K562 (cell line): Measurements from ENCODE around the gene NRGN.

Experiments
- CC2D1A ChIP-seq: fragments of 450-650 bp; IDR thresholded peaks from 2 replicates; pipeline ENCODE4 v1.6.1; 2017; ENCODE audit warnings: mild to moderate bottlenecking
- CHCHD3 ChIP-seq: fragments of 250-450 bp; sonication (Bioruptor Pico); IDR thresholded peaks from 2 replicates; pipeline ENCODE4 v2.1.2; 2022; ENCODE audit warnings: mild to moderate bottlenecking
- CTCF ChIP-seq, 3 experiments: IDR thresholded peaks in 2 of 3; conservative IDR thresholded peaks in 1 of 3; 2 replicates each; pipeline ENCODE4 v1.5.1; 2011 to 2012; ENCODE audit warnings: low read length in 3 of 3, mild to moderate bottlenecking in 3 of 3, control low read depth in 2 of 3, improper control_type of control experiment in 1 of 3, inconsistent platforms in 1 of 3, low read depth in 1 of 3, mixed read lengths in 1 of 3, moderate library complexity in 1 of 3; ENCODE audit not compliant: insufficient read depth in 2 of 3
- EZH2 ChIP-seq: IDR thresholded peaks from 2 replicates; pipeline ENCODE4 v1.6.1; 2012; ENCODE audit warnings: low read depth, mild to moderate bottlenecking, inconsistent platforms, low read length, borderline replicate concordance
- GTF2A2 ChIP-seq: IDR thresholded peaks from 2 replicates; pipeline ENCODE4 v1.6.1; 2016; ENCODE audit warnings: mild to moderate bottlenecking, missing genetic modification characterization, missing compliant biosample characterization
- REST ChIP-seq, 2 experiments: fragments of 450-650 bp; formaldehyde crosslinking in 1 of 2; IDR thresholded peaks; 2 replicates each; pipeline versions ENCODE4 v1.4.0 to v1.6.1; 2014 to 2020; ENCODE audit warnings: mild to moderate bottlenecking in 2 of 2, borderline replicate concordance in 1 of 2, low read depth in 1 of 2
- TCF7 ChIP-seq: sonication (generic); IDR thresholded peaks from 2 replicates; pipeline ENCODE4 v1.6.1; 2016; ENCODE audit warnings: antibody characterized with exemption, borderline replicate concordance
- TEAD4 ChIP-seq, 2 experiments: sonication (generic) in 1 of 2; formaldehyde crosslinking in 1 of 2; IDR thresholded peaks; 2 replicates each; pipeline versions ENCODE4 v1.6.1 to v1.8.0; 2012 to 2022; ENCODE audit warnings: borderline replicate concordance in 1 of 2, inconsistent platforms in 1 of 2, low read length in 1 of 2, mild to moderate bottlenecking in 1 of 2, missing genetic modification reagents in 1 of 2
- ZNF644 ChIP-seq: fragments of 200-800 bp; sonication (Bioruptor generic); IDR thresholded peaks from 2 replicates; pipeline ENCODE4 v1.6.1; 2016; ENCODE audit warnings: low read depth, missing genetic modification characterization, missing compliant biosample characterization
- ZNF785 ChIP-seq: fragments of 250-450 bp; sonication (Bioruptor Pico); IDR thresholded peaks from 2 replicates; pipeline ENCODE4 v1.4.0; 2020; ENCODE audit warnings: mild to moderate bottlenecking

GRCh38 chr11:124760806-124761205, 21.1 kb downstream of the NRGN start:
- TF ChIP-seq CC2D1A (no peak), ZNF785 (CRISPR knock-in tag) (no peak), GTF2A2 (tag) (no peak), ZNF644 (tag) (no peak), EZH2 (no peak), TEAD4 (IDR thresholded peaks at IDR 0.05; ENCODE audit: low read length) (no peak), TEAD4 (CRISPR knock-in tag; IDR thresholded peaks at IDR 0.05; ENCODE audit: borderline replicate concordance) (no peak), CTCF (IDR thresholded peaks at IDR 0.05 in 2 of 3, conservative IDR thresholded peaks at IDR 0.05 in 1 of 3; ENCODE audit: insufficient read depth in 2 of 3, low read depth in 1 of 3, low read length in 3 of 3) (no peak), CHCHD3 (CRISPR knock-in tag) (no peak), TCF7 (no peak), REST (IDR thresholded peaks at IDR 0.05; ENCODE audit: borderline replicate concordance) (no peak), REST (CRISPR knock-in tag; IDR thresholded peaks at IDR 0.05; ENCODE audit: low read depth) (no peak)
